Subcutaneous adipose tissue (tissue), 4 donors: ENCODE measurements around the gene DMXL2. TPM values are rescaled to one million over a fixed set of nuclear protein-coding genes. Genes with fewer than 3 reads are reported as not detected.

Experiments
- total RNA-seq, 4 donors: library from RNA; depleted of rRNA; stranded (reverse); fragments of >200 nt; gene quantifications; one replicate each; pipeline ENCODE4 v1.1.0, GENCODE V29; 2016
- TF ChIP-seq, protein P1 (sequence below): fragments of 450-650 bp; IDR thresholded peaks from one replicate; pipeline ENCODE4 v1.5.1; 2016; ENCODE audit warnings: low read depth, mild to moderate bottlenecking, control low read depth, antibody characterized with exemption, moderate library complexity

DMXL2 gene
- total RNA-seq, 4 donors from 2014 or later, result 35.2 to 215 (median 77.5) TPM

DNA sequence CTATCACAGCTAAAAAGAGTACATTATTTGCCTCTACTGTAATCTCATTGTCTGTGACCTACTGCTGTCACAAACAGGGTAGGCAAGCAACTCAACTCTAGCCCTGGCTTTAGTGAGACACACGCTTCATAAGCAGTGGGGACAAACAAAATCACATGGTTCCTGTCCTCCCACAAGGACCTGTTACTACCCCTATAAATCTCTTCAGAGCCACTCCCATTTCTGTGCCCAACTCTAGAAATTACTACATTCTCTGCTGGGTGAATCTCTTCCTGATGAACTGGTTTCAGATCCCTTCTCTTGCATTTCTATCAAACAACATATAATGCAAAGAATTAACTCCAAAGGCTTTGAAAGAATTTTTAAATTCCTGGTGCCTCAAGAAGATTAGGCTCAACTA, 117.3 kb downstream of the DMXL2 start:
- TF ChIP-seq, protein P1, sequence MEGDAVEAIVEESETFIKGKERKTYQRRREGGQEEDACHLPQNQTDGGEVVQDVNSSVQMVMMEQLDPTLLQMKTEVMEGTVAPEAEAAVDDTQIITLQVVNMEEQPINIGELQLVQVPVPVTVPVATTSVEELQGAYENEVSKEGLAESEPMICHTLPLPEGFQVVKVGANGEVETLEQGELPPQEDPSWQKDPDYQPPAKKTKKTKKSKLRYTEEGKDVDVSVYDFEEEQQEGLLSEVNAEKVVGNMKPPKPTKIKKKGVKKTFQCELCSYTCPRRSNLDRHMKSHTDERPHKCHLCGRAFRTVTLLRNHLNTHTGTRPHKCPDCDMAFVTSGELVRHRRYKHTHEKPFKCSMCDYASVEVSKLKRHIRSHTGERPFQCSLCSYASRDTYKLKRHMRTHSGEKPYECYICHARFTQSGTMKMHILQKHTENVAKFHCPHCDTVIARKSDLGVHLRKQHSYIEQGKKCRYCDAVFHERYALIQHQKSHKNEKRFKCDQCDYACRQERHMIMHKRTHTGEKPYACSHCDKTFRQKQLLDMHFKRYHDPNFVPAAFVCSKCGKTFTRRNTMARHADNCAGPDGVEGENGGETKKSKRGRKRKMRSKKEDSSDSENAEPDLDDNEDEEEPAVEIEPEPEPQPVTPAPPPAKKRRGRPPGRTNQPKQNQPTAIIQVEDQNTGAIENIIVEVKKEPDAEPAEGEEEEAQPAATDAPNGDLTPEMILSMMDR, result no peak

DNA sequence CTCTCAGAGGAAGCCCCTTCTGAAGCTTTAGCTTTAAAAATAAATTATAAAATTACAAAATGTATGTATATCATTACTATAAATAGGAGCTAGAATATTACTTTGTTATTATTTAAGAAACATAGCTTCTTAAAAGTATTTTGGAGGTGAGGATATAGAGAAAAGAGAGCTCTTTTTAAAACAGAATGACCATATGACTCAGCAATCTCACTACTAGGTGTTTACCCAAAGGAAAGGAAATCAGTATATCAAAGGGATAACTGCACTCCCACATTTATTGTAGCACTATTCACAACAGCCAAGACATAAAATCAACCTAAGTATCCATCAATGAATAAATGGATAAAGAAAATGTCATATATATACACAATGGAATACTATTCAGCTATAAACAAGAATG, 119.6 kb downstream of the DMXL2 start:
- TF ChIP-seq, protein P1, result no peak

GRCh38 chr15:51499379-51499976, 123.1 kb downstream of the DMXL2 start:
- TF ChIP-seq, protein P1, result no peak

GRCh38 chr15:51497806-51498205, 124.8 kb downstream of the DMXL2 start:
- TF ChIP-seq, protein P1, result no peak

DNA sequence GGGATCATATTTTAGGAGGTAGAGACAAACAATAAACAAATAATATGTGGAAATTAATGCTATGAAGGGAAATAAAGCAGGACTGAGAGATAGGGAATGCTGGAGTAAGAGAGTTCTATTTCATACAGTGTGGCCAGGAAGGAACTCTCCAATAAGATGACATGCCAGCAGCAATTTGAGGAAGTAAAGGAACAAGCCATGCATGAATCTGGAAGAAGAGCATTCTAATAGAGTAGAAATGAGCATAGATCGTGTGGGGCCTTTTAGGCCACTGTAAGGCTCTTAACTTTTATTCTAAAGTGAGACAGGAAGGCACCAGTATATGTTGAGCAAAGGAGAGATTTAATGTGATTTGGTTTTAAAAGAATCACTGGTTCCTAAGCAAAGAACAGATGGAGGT, 126.3 kb downstream of the DMXL2 start:
- TF ChIP-seq, protein P1, result no peak

DNA sequence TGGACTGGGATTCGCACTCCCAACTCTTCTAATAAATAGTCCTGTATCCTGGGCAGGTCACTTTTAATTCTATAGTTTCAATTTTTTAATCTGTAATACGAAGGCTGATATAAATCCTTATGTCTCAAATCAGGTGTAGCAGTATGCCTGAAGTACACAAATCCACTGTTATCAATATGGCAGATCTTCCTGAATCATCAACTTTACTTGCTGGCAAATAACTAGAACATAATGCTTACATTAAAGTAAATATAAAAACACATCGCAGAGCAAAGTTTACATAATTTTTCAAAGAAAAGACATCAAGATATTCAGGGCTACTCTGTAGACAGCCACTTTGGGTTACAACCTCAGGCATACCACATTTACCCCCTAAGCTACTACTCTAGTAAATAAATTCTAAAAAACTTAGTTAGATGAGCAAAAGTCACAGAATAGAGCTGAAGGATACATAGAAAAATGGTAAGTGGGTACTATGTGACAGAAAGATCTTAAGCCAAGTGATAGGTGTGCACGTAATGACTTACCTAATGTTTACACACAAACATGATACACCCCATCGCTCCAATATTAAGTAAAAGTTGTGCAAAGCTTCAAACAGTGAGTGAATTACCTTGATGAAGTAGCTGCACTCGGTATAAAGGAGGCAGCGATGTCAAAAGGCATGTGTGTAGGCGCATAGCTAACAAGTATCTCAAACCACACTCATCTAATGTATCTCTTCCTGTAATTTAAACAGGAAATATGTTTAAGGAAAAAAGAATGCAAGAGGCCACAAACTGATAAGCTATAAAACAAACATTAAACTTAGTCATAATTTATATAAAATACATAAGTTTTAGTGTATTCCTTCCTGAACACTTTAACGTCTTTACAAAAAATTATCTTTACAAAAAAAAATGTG, 127.9 kb downstream of the DMXL2 start:
- TF ChIP-seq, protein P1, result no peak

- TF ChIP-seq, protein P1, result no peak
Observed at GRCh38 chr15:51493892-51494291, 128.7 kb downstream of the DMXL2 start.
